HTERT RPE-1 (cell line): ENCODE measurements around the gene APOD.

Experiments
- in situ Hi-C: fragments of 300-500 bp; cut with MboI; formaldehyde crosslinking; loops from 4 replicates; pipeline ENCODE4 v1.14.3; 2020; ENCODE audit warnings: low sequenced_read_pairs

The APOD gene

GRCh38 chr3:195531683-195532082 is 52.1 kb downstream of the APOD start:
- in situ Hi-C loops, result no loop called here

GRCh38 chr3:195526492-195526891 is 57.2 kb downstream of the APOD start:
- in situ Hi-C loops, result no loop called here

- in situ Hi-C loops, result no loop called here
Observed at GRCh38 chr3:195524171-195524896, 59.4 kb downstream of the APOD start.

- in situ Hi-C loops, result no loop called here
Observed at GRCh38 chr3:195522254-195523023, 61.3 kb downstream of the APOD start.
